Astrocyte (in vitro differentiated cells and primary cell): ENCODE data around the gene NAV2. TPM values are rescaled to one million over a fixed set of nuclear protein-coding genes. Genes with fewer than 3 reads are reported as not detected.
A peak's percentile ranks its signal among the peaks of the same experiment; 100 is the strongest.

ENCODE experiments used
- DNase-seq: peaks from one replicate; pipeline ENCODE4 v3.0.0-alpha.2; 2010; ENCODE audit warnings: low read depth
- FAIRE-seq: peaks from 2 replicates; lab custom pipeline; 2011; peaks lifted over from hg19 to GRCh38; lab: Jason Lieb, UNC
- H2AFZ ChIP-seq: 2 replicates; pipeline ENCODE4 v1.6.0; 2012; ENCODE audit warnings: low read depth, low read length, inconsistent platforms
- H3K27ac ChIP-seq: 2 replicates; pipeline ENCODE4 v1.5.1; 2011; ENCODE audit warnings: low read depth, low read length, inconsistent platforms
- H3K27me3 ChIP-seq: 2 replicates; pipeline ENCODE4 v1.6.0; 2011; ENCODE audit warnings: low read length, inconsistent platforms; ENCODE audit not compliant: insufficient read depth
- H3K36me3 ChIP-seq: 2 replicates; pipeline ENCODE4 v1.5.1; 2011; ENCODE audit warnings: low read length, inconsistent platforms; ENCODE audit not compliant: insufficient read depth
- H3K4me1 ChIP-seq: 2 replicates; pipeline ENCODE4 v1.5.1; 2011; ENCODE audit warnings: low read length, inconsistent platforms; ENCODE audit not compliant: insufficient read depth
- H3K4me2 ChIP-seq: 2 replicates; pipeline ENCODE4 v1.6.0; 2012; ENCODE audit warnings: low read length, inconsistent platforms
- H3K4me3 ChIP-seq: 2 replicates; pipeline ENCODE4 v1.5.1; 2011; ENCODE audit warnings: low read depth, mild to moderate bottlenecking, low read length, inconsistent platforms; ENCODE audit not compliant: insufficient read depth
- H3K79me2 ChIP-seq: 2 replicates; pipeline ENCODE4 v1.6.0; 2012; ENCODE audit warnings: mild to moderate bottlenecking, low read length, inconsistent platforms; ENCODE audit not compliant: insufficient read depth
- H3K9ac ChIP-seq: 2 replicates; pipeline ENCODE4 v1.6.0; 2012; ENCODE audit warnings: mild to moderate bottlenecking, low read length, inconsistent platforms
- H3K9me3 ChIP-seq: 2 replicates; pipeline ENCODE4 v1.5.1; 2012; ENCODE audit warnings: low read depth, mild to moderate bottlenecking, low read length, inconsistent platforms; ENCODE audit not compliant: insufficient read depth
- H4K20me1 ChIP-seq: 2 replicates; pipeline ENCODE4 v1.6.0; 2012; ENCODE audit warnings: low read length, inconsistent platforms; ENCODE audit not compliant: insufficient read depth
- H3K27ac Mint-ChIP-seq: one replicate; pipeline ENCODE4 v1.8.0; 2021; ENCODE audit warnings: mild to moderate bottlenecking, mixed read lengths; ENCODE audit not compliant: unreplicated experiment
- H3K27me3 Mint-ChIP-seq: one replicate; pipeline ENCODE4 v1.8.0; 2021; ENCODE audit warnings: low read depth, mixed read lengths; ENCODE audit not compliant: unreplicated experiment
- H3K36me3 Mint-ChIP-seq: one replicate; pipeline ENCODE4 v1.8.0; 2021; ENCODE audit warnings: low read depth, mixed read lengths; ENCODE audit not compliant: unreplicated experiment
- H3K4me1 Mint-ChIP-seq: one replicate; pipeline ENCODE4 v1.8.0; 2021; ENCODE audit warnings: low read depth, mixed read lengths; ENCODE audit not compliant: unreplicated experiment
- H3K4me3 Mint-ChIP-seq: one replicate; pipeline ENCODE4 v1.8.0; 2021; ENCODE audit warnings: mild to moderate bottlenecking, moderate library complexity, mixed read lengths; ENCODE audit not compliant: unreplicated experiment
- H3K9me3 Mint-ChIP-seq: one replicate; pipeline ENCODE4 v1.8.0; 2021; ENCODE audit warnings: mild to moderate bottlenecking, mixed read lengths; ENCODE audit not compliant: unreplicated experiment
- EZH2 ChIP-seq: IDR thresholded peaks from 2 replicates; pipeline ENCODE4 v1.6.1; 2012; ENCODE audit warnings: mild to moderate bottlenecking, low read length, inconsistent platforms; ENCODE audit not compliant: insufficient read depth
- total RNA-seq: library from RNA; stranded (reverse); gene quantifications from 2 replicates; pipeline ENCODE4 v1.2.1, GENCODE V29; 2021
- TF ChIP-seq, protein P1 (sequence below): IDR thresholded peaks from 2 replicates; pipeline ENCODE4 v1.5.1; 2011; ENCODE audit warnings: low read depth, mild to moderate bottlenecking, inconsistent platforms, low read length, moderate library complexity; ENCODE audit not compliant: insufficient read depth

NAV2 gene
- total RNA-seq, 1 donor from 2014 or later = 20.6 TPM

GRCh38 chr11:19840961-19841360 lies 128.3 kb downstream of the NAV2 start:
- Histone ChIP-seq H3K36me3 (no peaks in the 10 kb centered on the region), H3K27me3 (no peaks in the 10 kb centered on the region), H3K9ac (no peak overlapping the region), H3K4me3 (no peak overlapping the region), H2AFZ (no peak overlapping the region), H3K9me3 (no peaks in the 10 kb centered on the region), H3K27ac (no peak overlapping the region), H3K4me1 (no peaks in the 10 kb centered on the region), H3K79me2 (no peaks in the 10 kb centered on the region), H4K20me1 (no peaks in the 10 kb centered on the region), H3K4me2 (no peak overlapping the region)
- Mint-ChIP-seq H3K4me3 (no peak overlapping the region), H3K27me3 (no peaks in the 10 kb centered on the region), H3K9me3 (no peaks in the 10 kb centered on the region), H3K4me1 (peaks cover 3% of the 10 kb centered on the region), H3K27ac (no peak overlapping the region), H3K36me3 (no peaks in the 10 kb centered on the region)
- DNase-seq = no peak
- no peak for FAIRE-seq
- TF ChIP-seq EZH2 = no peak
- TF ChIP-seq, protein P1, sequence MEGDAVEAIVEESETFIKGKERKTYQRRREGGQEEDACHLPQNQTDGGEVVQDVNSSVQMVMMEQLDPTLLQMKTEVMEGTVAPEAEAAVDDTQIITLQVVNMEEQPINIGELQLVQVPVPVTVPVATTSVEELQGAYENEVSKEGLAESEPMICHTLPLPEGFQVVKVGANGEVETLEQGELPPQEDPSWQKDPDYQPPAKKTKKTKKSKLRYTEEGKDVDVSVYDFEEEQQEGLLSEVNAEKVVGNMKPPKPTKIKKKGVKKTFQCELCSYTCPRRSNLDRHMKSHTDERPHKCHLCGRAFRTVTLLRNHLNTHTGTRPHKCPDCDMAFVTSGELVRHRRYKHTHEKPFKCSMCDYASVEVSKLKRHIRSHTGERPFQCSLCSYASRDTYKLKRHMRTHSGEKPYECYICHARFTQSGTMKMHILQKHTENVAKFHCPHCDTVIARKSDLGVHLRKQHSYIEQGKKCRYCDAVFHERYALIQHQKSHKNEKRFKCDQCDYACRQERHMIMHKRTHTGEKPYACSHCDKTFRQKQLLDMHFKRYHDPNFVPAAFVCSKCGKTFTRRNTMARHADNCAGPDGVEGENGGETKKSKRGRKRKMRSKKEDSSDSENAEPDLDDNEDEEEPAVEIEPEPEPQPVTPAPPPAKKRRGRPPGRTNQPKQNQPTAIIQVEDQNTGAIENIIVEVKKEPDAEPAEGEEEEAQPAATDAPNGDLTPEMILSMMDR = no peak

- FAIRE-seq (peak; percentile 39), DNase-seq (no peak)
- Histone ChIP-seq H3K4me1 (no peaks in the 10 kb centered on the region), H3K4me3 (no peak overlapping the region), H3K4me2 (no peak overlapping the region), H3K36me3 (no peaks in the 10 kb centered on the region), H3K79me2 (no peaks in the 10 kb centered on the region), H3K27ac (no peak overlapping the region), H2AFZ (no peak overlapping the region), H3K27me3 (no peaks in the 10 kb centered on the region), H3K9ac (no peak overlapping the region), H3K9me3 (no peaks in the 10 kb centered on the region), H4K20me1 (no peaks in the 10 kb centered on the region)
- no peaks in the 10 kb centered on the region for H3K9me3 Mint-ChIP-seq
- H3K4me1 Mint-ChIP-seq = peaks cover 7% of the 10 kb centered on the region
- H3K27ac Mint-ChIP-seq = no peak overlapping the region
- H3K27me3 Mint-ChIP-seq = peaks cover 1% of the 10 kb centered on the region
- no peak for TF ChIP-seq EZH2
- TF ChIP-seq, protein P1 = no peak
- H3K36me3 Mint-ChIP-seq = no peaks in the 10 kb centered on the region
- no peak overlapping the region for H3K4me3 Mint-ChIP-seq
Observed at GRCh38 chr11:19842505-19842904, 129.9 kb downstream of the NAV2 start.

DNA sequence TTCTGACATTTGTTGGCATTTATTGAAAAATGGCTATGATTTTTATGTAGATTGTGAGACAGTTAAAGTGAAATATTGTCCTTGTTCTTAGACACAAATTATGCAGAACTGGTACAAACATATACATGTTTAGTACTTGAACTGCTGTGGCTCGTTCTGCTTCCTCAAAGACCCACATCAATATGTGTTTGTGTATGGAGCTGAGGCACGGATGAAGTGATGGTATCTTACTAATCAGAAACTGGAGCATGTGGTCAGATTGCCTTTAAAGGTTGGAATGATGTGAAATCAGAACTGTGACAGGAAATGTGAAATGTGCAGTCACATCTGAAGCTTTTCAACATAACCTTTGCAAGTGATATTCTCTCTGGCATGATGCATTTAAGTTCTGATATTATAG lies 130.4 kb downstream of the NAV2 start:
- H3K27ac Mint-ChIP-seq = no peak overlapping the region
- no peaks in the 10 kb centered on the region for H3K79me2 ChIP-seq
- no peak overlapping the region for H2AFZ ChIP-seq
- FAIRE-seq (no peak), DNase-seq (no peak)
- peaks cover 1% of the 10 kb centered on the region for H3K27me3 Mint-ChIP-seq
- H3K9ac ChIP-seq = no peak overlapping the region
- H3K4me1 ChIP-seq = no peaks in the 10 kb centered on the region
- H3K36me3 Mint-ChIP-seq = no peaks in the 10 kb centered on the region
- H3K36me3 ChIP-seq = no peaks in the 10 kb centered on the region
- no peak overlapping the region for H3K4me2 ChIP-seq
- H4K20me1 ChIP-seq = no peaks in the 10 kb centered on the region
- no peak for TF ChIP-seq EZH2
- TF ChIP-seq, protein P1 = no peak
- H3K27ac ChIP-seq = no peak overlapping the region
- peaks cover 7% of the 10 kb centered on the region for H3K4me1 Mint-ChIP-seq
- H3K4me3 Mint-ChIP-seq = no peak overlapping the region
- no peak overlapping the region for H3K4me3 ChIP-seq
- no peaks in the 10 kb centered on the region for H3K27me3 ChIP-seq
- no peaks in the 10 kb centered on the region for H3K9me3 ChIP-seq
- H3K9me3 Mint-ChIP-seq = no peaks in the 10 kb centered on the region
